ENCODE data around the gene DNAH5.
"Not testable (repeated sequence)": the region's sequence is repeated elsewhere in the genome, so short reads cannot be mapped to it uniquely, and the experiment has no call there.

The DNAH5 gene, protein sequence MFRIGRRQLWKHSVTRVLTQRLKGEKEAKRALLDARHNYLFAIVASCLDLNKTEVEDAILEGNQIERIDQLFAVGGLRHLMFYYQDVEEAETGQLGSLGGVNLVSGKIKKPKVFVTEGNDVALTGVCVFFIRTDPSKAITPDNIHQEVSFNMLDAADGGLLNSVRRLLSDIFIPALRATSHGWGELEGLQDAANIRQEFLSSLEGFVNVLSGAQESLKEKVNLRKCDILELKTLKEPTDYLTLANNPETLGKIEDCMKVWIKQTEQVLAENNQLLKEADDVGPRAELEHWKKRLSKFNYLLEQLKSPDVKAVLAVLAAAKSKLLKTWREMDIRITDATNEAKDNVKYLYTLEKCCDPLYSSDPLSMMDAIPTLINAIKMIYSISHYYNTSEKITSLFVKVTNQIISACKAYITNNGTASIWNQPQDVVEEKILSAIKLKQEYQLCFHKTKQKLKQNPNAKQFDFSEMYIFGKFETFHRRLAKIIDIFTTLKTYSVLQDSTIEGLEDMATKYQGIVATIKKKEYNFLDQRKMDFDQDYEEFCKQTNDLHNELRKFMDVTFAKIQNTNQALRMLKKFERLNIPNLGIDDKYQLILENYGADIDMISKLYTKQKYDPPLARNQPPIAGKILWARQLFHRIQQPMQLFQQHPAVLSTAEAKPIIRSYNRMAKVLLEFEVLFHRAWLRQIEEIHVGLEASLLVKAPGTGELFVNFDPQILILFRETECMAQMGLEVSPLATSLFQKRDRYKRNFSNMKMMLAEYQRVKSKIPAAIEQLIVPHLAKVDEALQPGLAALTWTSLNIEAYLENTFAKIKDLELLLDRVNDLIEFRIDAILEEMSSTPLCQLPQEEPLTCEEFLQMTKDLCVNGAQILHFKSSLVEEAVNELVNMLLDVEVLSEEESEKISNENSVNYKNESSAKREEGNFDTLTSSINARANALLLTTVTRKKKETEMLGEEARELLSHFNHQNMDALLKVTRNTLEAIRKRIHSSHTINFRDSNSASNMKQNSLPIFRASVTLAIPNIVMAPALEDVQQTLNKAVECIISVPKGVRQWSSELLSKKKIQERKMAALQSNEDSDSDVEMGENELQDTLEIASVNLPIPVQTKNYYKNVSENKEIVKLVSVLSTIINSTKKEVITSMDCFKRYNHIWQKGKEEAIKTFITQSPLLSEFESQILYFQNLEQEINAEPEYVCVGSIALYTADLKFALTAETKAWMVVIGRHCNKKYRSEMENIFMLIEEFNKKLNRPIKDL (N-terminal part only)

DNA sequence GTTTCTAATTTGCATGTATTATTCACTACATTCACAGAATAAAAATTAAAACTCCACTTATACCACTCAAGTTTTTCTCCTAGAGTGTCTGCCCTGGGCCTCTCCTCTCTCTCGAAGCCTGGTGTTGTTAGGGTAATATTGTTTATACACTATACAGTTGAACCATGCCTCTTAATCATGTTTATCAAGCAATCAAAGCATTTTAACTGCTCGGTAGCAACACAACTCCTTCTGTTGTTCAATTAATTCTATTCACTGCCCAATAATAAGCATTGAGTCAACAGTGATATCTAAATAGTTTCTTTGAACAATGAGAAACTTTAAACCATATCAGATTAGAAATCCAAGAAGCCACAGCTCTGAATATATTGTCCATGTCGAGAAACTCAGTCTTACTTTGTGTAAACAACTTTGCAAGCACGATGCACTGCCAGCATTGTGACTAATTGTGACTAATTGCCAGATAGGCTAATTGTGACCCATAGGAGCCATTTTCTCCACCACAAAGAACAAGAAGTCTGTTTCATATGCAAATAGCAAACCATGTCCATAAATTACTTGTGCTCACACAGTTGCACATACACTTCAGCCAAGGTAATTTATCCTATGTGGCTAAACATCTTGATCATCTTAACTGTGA is at the start of gene DNAH5:
TSS of gene DNAH5 (minus strand) at position 129 of the 640 bp plus-strand sequence. CDS start 250 bp downstream, outside the sequence.
- DNase-seq, result no peak

DNA sequence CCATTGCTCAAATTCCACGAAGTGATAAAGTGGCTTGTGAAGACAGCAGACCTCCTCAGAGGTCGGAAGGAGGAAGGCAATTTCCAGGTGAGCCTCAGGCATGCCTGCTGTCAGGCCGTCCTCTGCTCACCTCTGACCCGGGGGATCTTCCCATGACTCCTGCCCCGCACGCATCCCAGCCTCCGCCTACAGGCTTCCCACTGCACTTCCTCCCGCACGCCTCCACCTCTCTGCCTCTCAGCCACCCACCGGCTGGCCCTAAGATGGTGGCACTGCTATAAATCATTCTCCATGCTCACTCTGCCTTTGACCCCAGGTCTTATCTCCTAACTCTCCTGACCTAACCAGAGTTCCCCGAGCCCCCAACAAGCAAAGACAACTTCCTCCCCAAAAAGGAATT is 49.4 kb upstream of the DNAH5 start:
- no peak for DNase-seq

DNA sequence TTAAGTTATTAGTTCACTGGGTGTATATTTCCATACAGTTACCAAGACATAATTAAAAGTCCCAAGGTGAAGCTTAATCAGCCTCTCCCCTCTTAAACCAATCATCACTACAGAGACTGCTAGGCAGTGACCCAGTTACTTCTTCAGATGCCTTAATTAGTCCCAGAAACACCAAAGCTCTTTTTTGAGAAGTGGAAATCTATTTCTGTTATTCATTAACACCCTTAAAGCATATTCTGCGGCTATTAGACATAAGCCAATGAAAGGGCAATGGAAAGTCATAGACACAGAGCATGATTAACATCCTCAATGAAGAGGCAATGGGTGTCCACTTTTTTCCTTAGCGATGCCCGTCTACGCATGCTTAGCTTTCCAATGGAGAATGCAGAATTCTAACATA is 48.3 kb upstream of the DNAH5 start:
- no peak for DNase-seq

DNA sequence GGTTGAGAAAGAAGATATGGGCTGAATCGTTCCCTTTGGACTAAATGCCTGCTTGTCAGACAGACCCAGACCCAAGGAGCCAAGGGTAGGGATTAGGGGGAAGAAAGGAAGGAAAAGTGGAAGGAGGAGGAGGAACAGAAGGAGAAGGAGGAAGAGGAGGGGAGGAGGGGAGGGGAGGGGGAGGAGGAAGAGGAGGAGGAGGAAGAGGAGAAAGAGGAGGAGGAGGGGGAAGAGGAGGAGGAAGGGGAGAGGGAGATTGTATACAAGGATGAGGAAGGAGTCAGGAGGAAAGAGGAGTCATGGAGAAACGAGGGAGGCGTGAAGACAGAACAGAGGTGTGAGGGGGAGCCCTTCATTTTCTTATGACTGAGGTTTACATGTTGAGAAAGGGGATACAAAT is 46.9 kb upstream of the DNAH5 start:
- no peak for DNase-seq

DNA sequence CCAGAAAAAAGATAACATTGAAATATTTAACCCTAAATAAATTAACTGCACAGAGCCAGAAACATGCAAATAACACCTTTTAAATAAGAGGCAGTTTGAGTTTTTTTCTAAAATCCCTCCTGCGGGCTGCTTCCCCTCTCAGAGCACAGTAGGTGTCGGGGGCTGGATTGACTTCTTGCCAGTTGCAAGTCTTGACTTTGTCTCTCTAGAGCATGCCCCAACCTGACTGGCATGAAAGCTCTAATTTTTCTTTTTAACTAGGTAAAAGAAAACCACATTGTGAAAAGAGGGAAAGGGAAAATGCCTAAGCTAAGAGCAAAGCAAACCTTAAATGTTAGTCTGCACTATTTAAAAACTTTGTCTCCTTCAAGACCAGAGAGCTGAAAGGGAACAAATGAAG is 46.4 kb upstream of the DNAH5 start:
- DNase-seq, result no peak

DNA sequence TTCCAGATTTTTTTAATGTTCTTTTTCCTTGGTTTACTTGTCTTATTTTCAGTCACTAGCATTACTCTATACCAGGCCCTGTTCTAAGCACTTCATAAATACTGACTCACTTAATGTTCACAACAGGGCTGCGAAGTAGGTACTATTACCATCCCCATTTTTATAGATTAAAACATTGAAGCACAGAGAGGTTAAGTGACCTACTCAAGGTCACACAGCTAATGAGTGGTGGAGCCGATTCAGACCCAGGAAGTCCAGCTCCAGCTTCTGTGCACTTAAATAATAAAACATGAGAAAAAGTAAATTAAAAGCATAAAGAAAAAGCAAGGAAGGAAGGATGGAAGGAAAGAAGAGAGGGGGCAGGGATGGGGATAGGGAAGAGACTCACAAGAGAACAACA is 45.3 kb upstream of the DNAH5 start:
- no peak for DNase-seq

DNA sequence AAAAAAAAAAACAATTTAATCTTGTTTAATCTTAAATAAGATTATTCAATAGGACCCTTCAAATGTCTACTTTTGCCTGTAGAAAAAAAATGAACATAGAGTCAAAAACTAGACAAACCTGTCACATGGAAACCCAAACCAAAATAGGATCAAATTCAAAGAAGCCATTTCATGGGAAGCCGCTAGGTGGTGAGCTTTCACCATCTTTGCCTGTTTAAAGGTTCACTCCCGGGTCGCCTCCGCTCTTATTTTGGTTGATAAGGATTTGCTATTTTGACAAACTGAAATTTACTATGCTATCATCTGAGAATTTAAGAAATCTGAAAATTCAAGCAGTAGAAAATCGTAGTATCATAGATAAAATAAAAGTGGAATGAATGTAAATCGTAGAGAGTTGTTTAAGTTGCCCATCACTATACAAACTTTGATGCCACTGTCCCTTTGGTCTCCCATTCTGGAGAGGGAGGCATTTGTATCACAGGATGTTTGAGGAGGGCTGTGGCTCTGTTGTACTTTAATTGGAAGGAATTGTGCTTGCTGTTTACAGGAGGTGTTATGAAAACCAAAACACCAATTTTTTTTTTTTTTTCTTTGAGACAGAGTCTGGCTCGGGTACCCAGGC is 43.5 kb upstream of the DNAH5 start:
- peak; percentile 58 for DNase-seq

DNA sequence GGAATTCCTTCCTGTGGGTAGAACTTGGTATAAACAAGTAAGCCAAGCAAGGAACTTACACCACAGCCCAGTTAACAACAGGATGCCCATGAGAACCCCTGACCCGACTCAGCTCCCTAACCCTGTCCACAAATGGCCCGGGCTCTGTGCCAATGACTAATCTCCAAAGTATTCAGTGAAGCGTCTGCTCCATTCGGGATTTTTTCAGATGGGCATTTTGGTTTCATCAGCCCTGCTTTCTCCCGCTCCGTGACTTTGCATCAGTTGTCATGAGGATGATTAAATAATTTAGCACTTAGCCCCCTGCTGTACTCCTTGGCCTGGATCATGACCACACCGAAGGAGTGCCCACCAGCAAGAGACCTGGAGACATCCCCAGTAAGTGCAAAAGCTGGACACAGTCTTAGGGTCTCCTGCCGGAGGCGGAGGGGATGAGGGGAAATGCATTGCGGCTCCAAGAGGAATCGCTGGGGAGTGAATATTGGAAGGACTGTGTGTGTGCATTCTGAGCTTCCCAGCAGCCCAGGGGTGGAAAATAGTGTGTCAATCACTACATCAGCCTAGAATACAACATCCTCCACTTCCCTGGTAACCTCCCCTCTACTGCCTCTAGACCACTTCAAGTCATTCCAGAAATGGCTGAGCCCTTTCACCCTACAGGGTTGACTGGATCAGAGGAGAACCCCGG is 41.4 kb upstream of the DNAH5 start:
- no peak for DNase-seq

DNA sequence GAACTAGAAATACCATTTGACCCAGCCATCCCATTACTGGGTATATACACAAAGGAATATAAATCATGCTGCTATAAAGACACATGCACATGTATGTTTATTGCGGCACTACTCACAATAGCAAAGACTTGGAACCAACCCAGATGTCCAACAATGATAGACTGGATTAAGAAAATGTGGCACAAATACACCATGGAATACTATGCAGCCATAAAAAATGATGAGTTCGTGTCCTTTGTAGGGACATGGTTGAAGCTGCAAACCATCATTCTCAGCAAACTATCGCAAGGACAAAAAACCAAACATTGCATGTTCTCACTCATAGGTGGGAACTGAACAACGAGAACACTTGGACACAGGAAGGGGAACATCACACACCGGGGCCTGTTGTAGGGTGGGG is 40.4 kb upstream of the DNAH5 start:
- not testable (repeated sequence) for DNase-seq

DNA sequence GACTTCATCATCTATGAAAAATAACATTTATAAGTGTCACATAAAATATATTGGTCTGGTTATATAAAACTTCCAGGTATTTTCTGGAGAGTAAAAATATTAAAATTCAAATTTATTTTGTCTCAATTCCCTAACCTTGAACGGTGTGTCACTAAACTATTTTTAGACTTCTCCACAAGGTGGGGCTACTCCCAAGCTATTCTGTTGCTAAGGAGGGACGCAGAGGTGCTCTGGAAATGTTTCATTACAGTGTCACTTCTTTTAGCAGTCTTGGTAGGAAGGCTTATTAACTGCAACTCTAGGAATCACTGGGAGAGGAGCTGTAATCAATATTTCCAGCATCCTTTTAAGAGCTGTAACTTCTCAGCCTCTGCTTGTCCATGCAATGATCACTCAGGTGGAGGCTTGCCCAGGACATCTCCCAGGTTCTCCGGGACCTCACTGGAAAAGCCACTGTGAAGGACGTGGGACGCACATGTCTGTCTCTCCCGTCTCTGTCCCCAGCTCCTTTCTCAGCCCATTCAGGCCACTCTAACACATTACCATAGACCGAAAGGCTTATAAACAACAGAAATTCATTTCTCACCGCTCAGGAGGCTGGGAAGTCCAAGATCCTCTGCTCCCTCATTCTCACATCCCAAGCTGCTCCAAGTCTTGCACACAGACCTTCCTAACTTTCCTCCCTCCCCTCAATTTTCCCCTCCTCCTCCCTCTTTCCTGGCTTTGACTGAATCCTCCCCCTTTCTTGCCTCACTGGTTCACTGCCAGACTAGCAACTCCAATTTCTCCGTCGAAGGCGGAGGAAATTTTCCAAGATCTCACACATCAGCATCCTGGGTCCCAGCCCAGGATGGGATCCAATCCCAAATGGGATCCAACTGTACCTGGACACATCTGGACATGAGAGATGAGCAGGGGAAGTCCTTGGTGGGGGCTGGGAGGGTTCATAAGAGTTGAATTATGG is 32.7 kb upstream of the DNAH5 start:
- no peak for DNase-seq

DNA sequence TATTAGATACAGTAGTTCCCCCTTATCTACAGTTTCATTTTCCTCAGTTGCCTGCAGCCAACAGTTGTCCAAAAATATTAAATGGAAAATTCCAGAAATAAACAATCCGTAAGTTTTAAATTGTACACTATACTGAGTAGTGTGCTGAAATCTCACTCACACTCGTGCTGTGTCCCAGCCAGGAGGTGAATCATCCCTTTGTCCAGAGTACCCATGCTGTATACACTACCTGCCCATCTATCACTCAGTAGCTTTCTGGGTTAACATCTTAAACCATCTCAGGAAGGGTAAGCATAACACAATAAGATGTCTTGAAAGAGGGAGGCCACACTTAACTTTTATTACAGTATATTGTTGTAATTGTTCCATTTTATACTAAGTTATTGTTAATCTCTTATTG is 31.7 kb upstream of the DNAH5 start:
- DNase-seq, result no peak

DNA sequence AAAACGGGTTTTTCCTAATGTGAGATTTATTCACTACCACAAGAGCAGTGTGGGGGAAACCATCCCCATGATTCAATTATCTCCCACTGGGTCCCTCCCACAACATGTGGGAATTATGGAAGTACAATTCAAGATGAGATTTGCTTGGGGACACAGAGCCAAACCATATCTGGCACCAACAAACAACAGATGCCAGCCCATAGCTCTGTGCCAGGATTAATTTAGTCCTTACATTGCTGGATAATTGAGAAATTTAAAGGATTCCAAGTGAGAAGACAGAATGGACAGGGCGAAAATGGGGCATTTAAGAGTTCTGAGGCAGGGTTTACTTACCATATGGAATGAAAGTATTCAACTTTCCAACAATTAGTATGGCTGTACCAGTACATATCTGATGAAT is 30.8 kb upstream of the DNAH5 start:
- no peak for DNase-seq

DNA sequence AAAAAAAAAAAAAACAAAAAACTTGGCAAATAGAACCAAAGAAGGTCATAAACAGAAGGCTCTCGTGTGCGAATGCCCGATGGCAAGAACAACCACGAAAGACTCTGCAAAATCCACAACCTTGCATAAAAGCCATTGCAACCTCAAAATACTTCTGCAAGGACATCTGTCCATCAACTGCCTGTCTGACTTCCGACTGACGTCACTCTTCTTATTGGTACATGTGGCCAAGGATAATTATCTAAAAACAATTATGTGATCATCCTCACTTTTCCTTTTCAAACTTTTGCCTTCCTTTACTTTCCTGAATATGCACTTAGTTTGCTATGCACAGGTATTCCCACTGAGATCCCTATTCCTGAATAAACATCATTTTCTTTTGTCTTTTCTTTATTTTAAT is 29.2 kb upstream of the DNAH5 start:
- no peak for DNase-seq

DNA sequence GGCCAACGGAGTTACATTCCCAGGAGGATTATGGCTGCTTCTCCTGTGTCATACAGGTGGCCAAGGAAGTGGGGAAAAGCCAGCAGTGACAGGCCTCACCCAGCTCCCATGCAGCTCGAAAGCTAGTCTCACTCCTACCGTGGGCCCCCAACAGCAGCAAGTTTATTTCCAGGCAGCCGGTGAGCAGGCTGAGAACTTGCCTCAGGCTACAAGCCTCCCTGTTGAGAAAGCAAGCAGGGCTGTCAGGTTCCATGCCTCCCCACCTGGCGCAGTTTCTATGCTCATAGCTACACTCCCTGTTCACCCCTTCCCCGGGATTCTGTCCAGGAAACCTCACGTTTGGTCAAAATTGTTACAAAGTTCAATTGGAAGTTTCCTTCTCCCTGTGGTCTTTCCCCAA is 27.5 kb upstream of the DNAH5 start:
- DNase-seq, result no peak

DNA sequence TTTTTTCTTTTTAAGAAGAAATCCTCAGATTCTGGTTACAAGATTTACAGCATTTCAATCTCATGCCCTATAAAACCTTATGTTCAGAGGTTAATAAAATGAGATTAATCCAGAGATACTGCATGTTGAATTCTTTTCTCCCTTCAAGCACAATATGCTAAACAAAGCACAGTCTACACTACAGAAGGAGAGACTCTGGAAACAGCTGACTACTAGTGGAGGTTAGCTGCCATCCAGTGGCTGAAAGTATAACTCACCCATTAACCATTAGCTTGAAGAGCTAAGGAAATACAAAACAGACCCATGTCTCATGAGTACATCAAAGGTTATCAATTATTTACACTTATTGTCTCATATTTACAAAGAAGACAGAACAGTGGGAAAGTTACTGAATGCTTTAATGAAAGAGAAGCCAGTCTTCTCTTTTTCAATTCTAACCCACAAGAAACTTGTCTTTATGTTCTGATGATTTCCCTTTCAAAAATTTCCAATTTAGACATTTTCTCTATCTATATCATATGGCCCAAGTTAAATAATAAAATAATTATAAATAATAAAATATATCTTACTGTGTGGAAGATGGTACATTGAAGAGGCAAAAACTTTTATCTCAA is 12.7 kb upstream of the DNAH5 start:
- peak; percentile 16 for DNase-seq

DNA sequence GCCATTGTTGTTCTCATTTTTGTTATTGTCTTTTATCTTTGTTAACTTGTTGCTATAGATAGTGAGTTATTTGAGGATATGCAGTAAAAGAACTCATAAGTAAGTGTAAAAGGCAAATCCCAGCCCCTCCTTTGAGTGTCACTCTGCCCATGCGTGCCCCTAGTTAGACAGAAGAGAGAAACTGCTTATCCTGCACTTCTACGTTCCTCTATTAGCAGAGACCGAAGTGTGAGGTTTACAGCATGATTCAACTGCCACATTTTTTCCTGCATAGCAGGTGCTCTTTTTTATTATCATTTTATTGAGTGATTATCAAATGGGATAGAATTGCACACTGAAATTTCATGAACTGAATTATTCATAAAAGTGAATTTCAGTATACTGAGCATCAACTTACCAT is 12.0 kb upstream of the DNAH5 start:
- no peak for DNase-seq

DNA sequence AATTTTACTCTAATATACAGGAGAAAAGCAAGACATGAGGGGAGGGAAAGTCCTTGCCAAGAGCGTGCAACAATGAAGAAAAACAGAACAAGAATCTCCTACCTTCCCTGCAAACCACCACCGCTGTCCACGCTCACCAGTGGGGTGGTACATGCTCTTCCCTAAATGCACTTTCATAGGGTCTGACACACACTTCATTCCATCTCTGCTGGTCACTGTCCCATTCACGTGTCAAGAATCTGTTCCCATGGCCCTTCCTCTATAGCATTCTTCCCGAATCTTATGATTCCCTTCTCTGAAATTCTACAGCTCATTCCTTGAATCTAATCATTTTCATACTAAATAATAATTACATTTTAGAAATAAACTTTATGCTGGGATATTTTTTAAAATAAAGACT is 11.4 kb upstream of the DNAH5 start:
- no peak for DNase-seq

DNA sequence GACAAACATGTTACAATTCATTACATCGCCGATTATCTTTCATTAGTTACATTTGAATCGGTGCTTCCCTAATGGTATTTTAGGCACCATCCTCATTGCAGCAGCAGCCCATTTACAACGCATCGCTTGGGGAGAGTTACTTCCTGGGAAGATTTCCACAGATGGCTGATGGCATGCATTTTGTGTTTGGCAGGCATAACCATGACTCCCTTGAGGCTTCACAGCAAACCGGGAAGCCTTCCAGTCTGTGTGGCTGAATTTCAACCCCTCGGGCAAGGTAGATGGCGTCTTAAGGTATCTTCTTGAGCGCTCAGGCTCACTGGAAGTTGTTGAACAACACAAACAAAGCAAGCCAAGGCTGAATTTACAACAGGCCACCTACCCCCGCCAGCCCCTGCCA is 1.6 kb upstream of the DNAH5 start:
- DNase-seq, result no peak

DNA sequence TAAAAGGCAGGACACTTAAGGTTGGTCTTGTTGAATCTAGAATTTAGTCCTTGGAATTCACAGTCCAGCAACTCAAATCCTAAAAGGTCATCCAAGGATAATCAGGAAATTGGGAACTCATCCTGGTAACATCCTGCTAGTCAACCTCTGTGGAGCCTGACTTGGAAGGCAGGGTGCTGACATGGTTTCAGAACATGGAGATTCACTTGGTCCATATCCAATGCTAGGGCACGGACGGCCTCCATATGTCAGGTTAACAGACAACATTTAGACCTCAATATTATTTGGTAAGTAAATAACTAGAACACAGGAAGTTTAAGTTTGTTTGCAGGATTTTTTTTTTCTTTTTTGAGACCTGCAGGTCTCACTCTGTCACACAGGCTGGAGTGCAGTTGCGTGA is 783 bp upstream of the DNAH5 start:
- DNase-seq, result no peak

DNA sequence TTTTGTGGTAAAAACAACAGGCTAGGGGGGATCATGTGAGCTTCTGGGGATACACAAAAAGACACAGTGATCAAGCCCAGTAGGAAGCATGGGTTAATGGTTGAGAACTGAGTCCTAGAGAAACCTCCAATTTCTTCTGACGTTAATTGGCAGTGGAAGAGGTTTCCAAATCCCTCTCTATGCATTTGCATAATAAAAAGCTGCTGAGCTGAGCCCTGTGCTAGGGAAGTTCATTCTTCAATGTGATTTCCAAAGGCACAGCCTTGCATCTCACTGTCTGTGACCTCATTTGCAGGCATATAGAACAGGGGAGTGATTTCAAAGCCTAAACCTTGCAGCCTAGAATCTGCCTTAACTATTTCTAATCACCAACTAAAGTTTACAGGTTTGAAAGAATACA is 812 bp downstream of the DNAH5 start:
- DNase-seq, result no peak

All from KG1 (cell line).